ENCODE data around the gene SLC15A2.

The SLC15A2 gene

GRCh38 chr3:121883507-121883906 lies 10.7 kb upstream of the SLC15A2 start:
- no peak for DNase-seq (ENCODE audit: insufficient read length, low spot score)
- TF ChIP-seq TAF1 (IDR thresholded peaks at IDR 0.05; ENCODE audit: low read depth, low read length) (no peak), POLR2AphosphoS5 (IDR thresholded peaks at IDR 0.05; ENCODE audit: low read depth, low read length) (no peak), PAX5 (IDR thresholded peaks at IDR 0.05; ENCODE audit: insufficient read depth, low read length, severe bottlenecking) (no peak), SPI1 (IDR thresholded peaks at IDR 0.05; ENCODE audit: low read depth, low read length) (no peak), POU2F2 (IDR thresholded peaks at IDR 0.05; ENCODE audit: low read depth, low read length) (no peak), POLR2A (IDR thresholded peaks at IDR 0.05; ENCODE audit: low read depth, low read length) (no peak)
- no peak for FAIRE-seq

GRCh38 chr3:121885386-121885785 lies 8.8 kb upstream of the SLC15A2 start:
- no peak for FAIRE-seq
- no peak for DNase-seq (ENCODE audit: insufficient read length, low spot score)
- no peak for TF ChIP-seq SPI1 (IDR thresholded peaks at IDR 0.05; ENCODE audit: low read depth, low read length)
- TF ChIP-seq POU2F2 (IDR thresholded peaks at IDR 0.05; ENCODE audit: low read depth, low read length), result no peak
- no peak for TF ChIP-seq PAX5 (IDR thresholded peaks at IDR 0.05; ENCODE audit: insufficient read depth, low read length, severe bottlenecking)

GRCh38 chr3:121895121-121895520 lies 920 bp downstream of the SLC15A2 start:
- no peak for FAIRE-seq
- DNase-seq (ENCODE audit: insufficient read length, low spot score), result no peak
- TF ChIP-seq TAF1 (IDR thresholded peaks at IDR 0.05; ENCODE audit: low read depth, low read length), result no peak

GRCh38 chr3:121895736-121896135 lies 1.5 kb downstream of the SLC15A2 start:
- TF ChIP-seq POU2F2 (IDR thresholded peaks at IDR 0.05; ENCODE audit: low read depth, low read length) (no peak), SPI1 (IDR thresholded peaks at IDR 0.05; ENCODE audit: low read depth, low read length) (no peak), PAX5 (IDR thresholded peaks at IDR 0.05; ENCODE audit: insufficient read depth, low read length, severe bottlenecking) (no peak), POLR2A (IDR thresholded peaks at IDR 0.05; ENCODE audit: low read depth, low read length) (no peak), POLR2AphosphoS5 (IDR thresholded peaks at IDR 0.05; ENCODE audit: low read depth, low read length) (no peak), TAF1 (IDR thresholded peaks at IDR 0.05; ENCODE audit: low read depth, low read length) (no peak)
- FAIRE-seq (no peak), DNase-seq (ENCODE audit: insufficient read length, low spot score) (no peak)

- FAIRE-seq (no peak), DNase-seq (ENCODE audit: insufficient read length, low spot score) (no peak)
- TF ChIP-seq POLR2A (IDR thresholded peaks at IDR 0.05; ENCODE audit: low read depth, low read length) (no peak), POLR2AphosphoS5 (IDR thresholded peaks at IDR 0.05; ENCODE audit: low read depth, low read length) (no peak), SPI1 (IDR thresholded peaks at IDR 0.05; ENCODE audit: low read depth, low read length) (no peak), POU2F2 (IDR thresholded peaks at IDR 0.05; ENCODE audit: low read depth, low read length) (no peak), PAX5 (IDR thresholded peaks at IDR 0.05; ENCODE audit: insufficient read depth, low read length, severe bottlenecking) (no peak), TAF1 (IDR thresholded peaks at IDR 0.05; ENCODE audit: low read depth, low read length) (no peak)
Observed at GRCh38 chr3:121896823-121897222, 2.6 kb downstream of the SLC15A2 start.

GRCh38 chr3:121897296-121897695 lies 3.1 kb downstream of the SLC15A2 start:
- no peak for DNase-seq (ENCODE audit: insufficient read length, low spot score)
- no peak for TF ChIP-seq PAX5 (IDR thresholded peaks at IDR 0.05; ENCODE audit: insufficient read depth, low read length, severe bottlenecking)
- TF ChIP-seq SPI1 (IDR thresholded peaks at IDR 0.05; ENCODE audit: low read depth, low read length), result no peak
- TF ChIP-seq POLR2AphosphoS5 (IDR thresholded peaks at IDR 0.05; ENCODE audit: low read depth, low read length), result no peak
- no peak for TF ChIP-seq POU2F2 (IDR thresholded peaks at IDR 0.05; ENCODE audit: low read depth, low read length)
- no peak for TF ChIP-seq POLR2A (IDR thresholded peaks at IDR 0.05; ENCODE audit: low read depth, low read length)
- TF ChIP-seq TAF1 (IDR thresholded peaks at IDR 0.05; ENCODE audit: low read depth, low read length), result no peak
- no peak for FAIRE-seq

- DNase-seq (ENCODE audit: insufficient read length, low spot score) (no peak), FAIRE-seq (no peak)
Observed at GRCh38 chr3:121913305-121913990, 19.2 kb downstream of the SLC15A2 start.

GRCh38 chr3:121914081-121914998 lies 20.1 kb downstream of the SLC15A2 start:
- TF ChIP-seq POU2F2 (IDR thresholded peaks at IDR 0.05; ENCODE audit: low read depth, low read length) (no peak), POLR2A (IDR thresholded peaks at IDR 0.05; ENCODE audit: low read depth, low read length) (no peak), POLR2AphosphoS5 (IDR thresholded peaks at IDR 0.05; ENCODE audit: low read depth, low read length) (no peak), SPI1 (IDR thresholded peaks at IDR 0.05; ENCODE audit: low read depth, low read length) (no peak), PAX5 (IDR thresholded peaks at IDR 0.05; ENCODE audit: insufficient read depth, low read length, severe bottlenecking) (no peak), TAF1 (IDR thresholded peaks at IDR 0.05; ENCODE audit: low read depth, low read length) (no peak)
- FAIRE-seq (no peak), DNase-seq (ENCODE audit: insufficient read length, low spot score) (no peak)

More at GRCh38 chr3:121913305-121913990, 19.2 kb downstream of the SLC15A2 start:
- TF ChIP-seq TAF1 (IDR thresholded peaks at IDR 0.05; ENCODE audit: low read depth, low read length) (no peak), SPI1 (IDR thresholded peaks at IDR 0.05; ENCODE audit: low read depth, low read length) (no peak), POU2F2 (IDR thresholded peaks at IDR 0.05; ENCODE audit: low read depth, low read length) (no peak), PAX5 (IDR thresholded peaks at IDR 0.05; ENCODE audit: insufficient read depth, low read length, severe bottlenecking) (no peak), POLR2A (IDR thresholded peaks at IDR 0.05; ENCODE audit: low read depth, low read length) (no peak), POLR2AphosphoS5 (IDR thresholded peaks at IDR 0.05; ENCODE audit: low read depth, low read length) (no peak)

GRCh38 chr3:121916189-121916588 lies 22.0 kb downstream of the SLC15A2 start:
- TF ChIP-seq POLR2A (IDR thresholded peaks at IDR 0.05; ENCODE audit: low read depth, low read length) (no peak), PAX5 (IDR thresholded peaks at IDR 0.05; ENCODE audit: insufficient read depth, low read length, severe bottlenecking) (no peak), SPI1 (IDR thresholded peaks at IDR 0.05; ENCODE audit: low read depth, low read length) (no peak), TAF1 (IDR thresholded peaks at IDR 0.05; ENCODE audit: low read depth, low read length) (no peak), POLR2AphosphoS5 (IDR thresholded peaks at IDR 0.05; ENCODE audit: low read depth, low read length) (no peak), POU2F2 (IDR thresholded peaks at IDR 0.05; ENCODE audit: low read depth, low read length) (no peak)
- DNase-seq (ENCODE audit: insufficient read length, low spot score) (no peak), FAIRE-seq (no peak)
